Neutrophil (primary cell): Measurements from ENCODE around the gene VPS51.
A peak's percentile ranks its signal among the peaks of the same experiment; 100 is the strongest.

ENCODE experiments used
- H3K27ac ChIP-seq: fragments of 200-600 bp; sonication (generic); 2 replicates; pipeline ENCODE4 v1.5.1; 2016; ENCODE audit warnings: mild to moderate bottlenecking, moderate library complexity
- H3K27me3 ChIP-seq: fragments of 200-600 bp; sonication (generic); 2 replicates; pipeline ENCODE4 v1.6.0; 2016; ENCODE audit warnings: mild to moderate bottlenecking
- H3K36me3 ChIP-seq: fragments of 200-600 bp; sonication (generic); 2 replicates; pipeline ENCODE4 v1.5.1; 2017
- H3K4me1 ChIP-seq, 2 experiments: fragments of 200-600 bp in 1 of 2; sonication (generic) in 1 of 2; 1 replicate in 1 of 2; 2 replicates in 1 of 2; pipeline versions ENCODE4 v1.5.1 to v1.6.1; 2013 to 2016; ENCODE audit warnings: low read depth in 1 of 2, low read length in 1 of 2, mild to moderate bottlenecking in 1 of 2, moderate library complexity in 1 of 2; ENCODE audit not compliant: control insufficient read depth in 1 of 2, insufficient read depth in 1 of 2
- H3K4me3 ChIP-seq, 2 experiments: fragments of 200-600 bp in 1 of 2; sonication (generic) in 1 of 2; 1 replicate in 1 of 2; 2 replicates in 1 of 2; pipeline ENCODE4 v1.5.1; 2013 to 2016; ENCODE audit warnings: low read depth in 1 of 2, low read length in 1 of 2, mild to moderate bottlenecking in 1 of 2, moderate library complexity in 1 of 2
- H3K9me3 ChIP-seq: fragments of 200-600 bp; sonication (generic); 2 replicates; pipeline ENCODE4 v1.5.1; 2016
- CTCF ChIP-seq: fragments of 200-600 bp; sonication (generic); IDR thresholded peaks from 2 replicates; pipeline ENCODE4 v1.5.1; 2016; ENCODE audit warnings: antibody characterized with exemption

The VPS51 gene

DNA sequence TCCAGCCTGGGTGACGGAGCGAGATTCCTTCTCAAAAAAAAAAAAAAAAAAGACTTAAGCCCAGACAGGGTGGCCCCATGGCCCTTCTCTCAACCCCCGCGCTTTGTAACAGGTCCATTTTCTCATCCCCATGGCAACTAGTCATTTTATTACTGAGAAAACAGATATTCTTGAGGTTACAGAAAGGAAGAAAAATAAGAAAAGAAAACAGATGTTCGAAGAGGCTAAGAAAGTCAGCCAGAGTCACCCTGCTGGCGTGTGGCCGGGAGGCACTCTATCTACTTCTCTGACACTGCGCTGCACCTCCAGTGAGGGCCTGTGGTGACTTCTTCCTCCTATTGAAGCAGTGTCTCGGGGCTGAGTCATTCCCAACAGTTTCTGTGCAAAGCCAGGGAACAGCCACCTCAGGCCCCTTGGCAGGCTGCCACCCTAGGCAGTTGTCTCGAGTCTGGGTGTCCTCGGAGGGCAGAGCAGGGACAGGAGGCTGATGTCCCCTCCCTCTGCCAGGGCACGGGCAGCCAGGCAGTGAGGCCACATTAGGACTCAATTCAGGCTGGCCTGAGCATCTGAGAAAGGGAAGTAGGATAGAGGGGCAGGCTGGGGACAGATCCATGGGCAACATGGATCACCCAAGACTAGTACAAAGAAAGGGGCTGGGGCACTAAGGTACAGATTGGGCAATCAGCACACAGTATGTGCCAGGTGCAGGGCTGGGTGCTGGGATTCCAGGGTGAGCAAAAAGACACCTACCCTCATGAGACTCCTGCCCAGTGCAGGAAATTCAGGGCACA, 54.7 kb downstream of the VPS51 start:
- Histone ChIP-seq H3K4me1 (peaks cover 38 to 49% of the 10 kb centered on the region in 2 experiments), H3K36me3 (no peaks in the 10 kb centered on the region), H3K27ac (peak overlapping the region; percentile 84), H3K4me3 (no peak overlapping the region), H3K9me3 (no peaks in the 10 kb centered on the region), H3K27me3 (no peaks in the 10 kb centered on the region)
- TF ChIP-seq CTCF, result peak; percentile 30

GRCh38 chr11:65151331-65151899, 55.4 kb downstream of the VPS51 start:
- H3K4me1 ChIP-seq, result peaks cover 37 to 45% of the 10 kb centered on the region in 2 experiments
- H3K27ac ChIP-seq, result peak overlapping the region; percentile 84
- H3K4me3 ChIP-seq, result no peak overlapping the region
- no peaks in the 10 kb centered on the region for H3K9me3 ChIP-seq
- H3K27me3 ChIP-seq, result no peaks in the 10 kb centered on the region
- no peaks in the 10 kb centered on the region for H3K36me3 ChIP-seq
- TF ChIP-seq CTCF, result no peak

GRCh38 chr11:65152122-65152521, 56.1 kb downstream of the VPS51 start:
- Histone ChIP-seq H3K9me3 (no peaks in the 10 kb centered on the region), H3K27ac (peak overlapping the region; percentile 84), H3K27me3 (no peaks in the 10 kb centered on the region), H3K4me1 (peaks cover 40 to 43% of the 10 kb centered on the region in 2 experiments), H3K4me3 (no peak overlapping the region), H3K36me3 (no peaks in the 10 kb centered on the region)
- no peak for TF ChIP-seq CTCF

DNA sequence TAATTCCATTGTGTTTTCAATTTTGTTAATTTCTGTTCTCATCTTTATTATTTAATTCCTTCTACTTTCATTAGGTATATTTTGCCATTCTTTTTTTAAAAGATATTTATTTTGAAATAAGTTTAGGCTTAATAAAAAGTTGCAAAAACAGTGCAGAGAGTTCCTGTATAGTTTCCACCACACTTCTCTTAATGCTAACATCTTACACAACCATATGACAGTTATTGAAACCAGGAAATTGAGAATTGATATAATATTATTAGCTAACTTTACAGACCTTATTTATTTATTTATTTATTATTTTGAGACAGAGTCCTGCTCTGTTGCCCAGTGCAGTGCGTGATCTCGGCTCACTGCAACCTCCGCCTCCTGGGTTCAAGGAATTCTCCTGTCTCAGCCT, 60.2 kb downstream of the VPS51 start:
- Histone ChIP-seq H3K9me3 (no peaks in the 10 kb centered on the region), H3K36me3 (no peaks in the 10 kb centered on the region), H3K4me3 (no peak overlapping the region), H3K4me1 (peaks cover 17 to 18% of the 10 kb centered on the region in 2 experiments), H3K27me3 (no peaks in the 10 kb centered on the region), H3K27ac (no peak overlapping the region)
- TF ChIP-seq CTCF, result no peak

DNA sequence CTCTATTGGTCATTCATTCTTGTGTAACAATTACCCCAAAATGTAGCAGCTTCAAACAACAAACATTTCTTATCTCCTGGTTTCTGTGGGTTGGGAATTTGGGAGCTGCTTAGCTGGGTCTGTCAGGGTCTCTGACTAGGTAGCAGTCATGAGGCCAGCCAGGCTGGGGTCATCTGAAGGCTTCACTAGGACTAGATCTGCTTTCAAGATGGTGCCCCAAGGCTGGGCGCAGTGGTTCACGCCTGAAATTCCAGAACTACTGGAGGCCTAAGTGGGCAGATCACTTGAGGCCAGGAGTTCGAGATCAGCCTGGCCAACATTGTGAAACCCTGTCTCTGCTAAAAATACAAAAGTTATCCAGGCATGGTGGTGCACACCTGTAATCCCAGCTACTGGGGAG, 60.9 kb downstream of the VPS51 start:
- H3K27me3 ChIP-seq, result no peaks in the 10 kb centered on the region
- no peak overlapping the region for H3K4me3 ChIP-seq
- peaks cover 10 to 12% of the 10 kb centered on the region in 2 experiments for H3K4me1 ChIP-seq
- TF ChIP-seq CTCF, result no peak
- no peaks in the 10 kb centered on the region for H3K36me3 ChIP-seq
- no peaks in the 10 kb centered on the region for H3K9me3 ChIP-seq
- H3K27ac ChIP-seq, result no peak overlapping the region
